ENCODE measurements around the gene ATF7.

GRCh38 chr12:53463802-53464560, 162.2 kb downstream of the ATF7 start:
- TF ChIP-seq CTCF (IDR thresholded peaks at IDR 0.05; ENCODE audit: low read length) (no peak), EZH2 (IDR thresholded peaks at IDR 0.05; ENCODE audit: borderline replicate concordance, low read length) (no peak)
